HG03460 (cell line): ENCODE results near the gene NLGN1.
"Not testable (repeated sequence)": the region's sequence is repeated elsewhere in the genome, so short reads cannot be mapped to it uniquely, and the experiment has no call there.

Experiments
- ATAC-seq: cut with Tn5 transposase; IDR thresholded peaks from one replicate; pipeline ENCODE4 v1.9.1; 2021; ENCODE audit not compliant: unreplicated experiment

The NLGN1 gene

DNA sequence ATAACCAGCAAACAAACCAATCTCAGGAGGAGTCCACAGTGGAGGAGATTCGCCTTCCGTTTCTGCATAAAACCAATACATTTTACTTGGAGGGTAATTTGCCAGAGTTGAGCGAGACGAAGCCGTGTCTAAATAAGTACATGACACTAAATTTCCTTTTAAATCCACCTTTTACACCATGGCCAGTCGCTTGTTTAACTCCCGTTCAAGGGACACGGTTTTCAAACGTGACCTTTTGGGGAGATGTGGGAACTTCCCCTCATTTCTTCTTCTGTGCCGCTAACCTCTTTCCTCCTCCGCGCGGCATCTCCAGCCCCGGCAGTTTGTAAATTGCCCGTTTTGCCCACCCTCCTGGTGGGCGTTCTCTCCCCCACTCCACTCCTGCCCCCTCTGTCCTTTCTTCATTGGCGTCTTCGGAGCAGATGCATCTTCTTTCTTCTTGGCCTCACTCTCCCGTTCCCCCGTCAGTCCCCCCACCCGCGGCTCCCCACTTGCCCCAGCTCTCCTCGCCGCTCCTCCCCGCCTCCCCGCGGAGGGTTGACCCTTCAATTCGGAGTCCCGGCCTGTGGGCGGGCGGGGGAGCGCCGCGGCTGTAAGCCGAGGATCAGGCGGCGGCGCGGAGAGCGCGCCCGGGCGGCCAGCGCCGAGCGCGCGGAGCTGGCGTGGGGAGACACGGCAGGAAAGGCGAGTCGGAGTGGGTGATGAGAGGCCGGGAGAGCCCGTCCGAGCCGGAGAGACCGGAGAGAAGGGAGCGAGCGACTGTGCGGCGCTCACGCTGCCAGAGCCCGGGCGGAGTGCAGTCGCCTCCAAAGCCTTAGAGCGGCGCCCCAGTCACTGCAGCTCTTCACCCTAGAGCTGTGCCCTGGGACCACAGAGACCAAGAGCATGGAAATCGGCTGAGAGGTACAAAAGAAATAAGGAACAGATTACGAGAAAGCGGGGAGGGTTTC lies at the start of gene NLGN1:
Gene NLGN1, plus strand, starts transcription at position 584 of the 950 bp plus-strand sequence.
- no peak for ATAC-seq

- no peak for ATAC-seq
These were observed 45.7 kb upstream of the NLGN1 start for GRCh38 chr3:173351886-173352285.

GRCh38 chr3:173353137-173353536 lies 44.4 kb upstream of the NLGN1 start:
- not testable (repeated sequence) for ATAC-seq

DNA sequence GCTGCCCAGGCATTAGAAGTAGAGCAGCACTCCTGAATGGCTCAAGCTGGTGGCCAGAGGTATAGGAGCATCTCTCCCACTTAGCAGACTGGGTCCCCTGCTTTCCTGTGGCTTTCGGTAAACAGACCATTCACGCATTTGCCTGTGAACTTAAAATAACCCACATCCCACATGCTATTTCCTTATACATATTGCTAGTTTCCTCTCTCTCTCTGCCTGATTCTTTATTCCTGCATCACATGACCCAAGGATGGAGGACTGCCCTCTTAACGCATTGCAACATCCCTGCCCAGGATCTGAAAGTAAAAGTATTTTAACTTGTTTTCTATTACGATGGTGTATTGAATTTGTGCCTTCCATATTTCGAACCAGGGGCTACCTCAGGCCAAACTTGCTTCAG lies 43.4 kb upstream of the NLGN1 start:
- no peak for ATAC-seq

DNA sequence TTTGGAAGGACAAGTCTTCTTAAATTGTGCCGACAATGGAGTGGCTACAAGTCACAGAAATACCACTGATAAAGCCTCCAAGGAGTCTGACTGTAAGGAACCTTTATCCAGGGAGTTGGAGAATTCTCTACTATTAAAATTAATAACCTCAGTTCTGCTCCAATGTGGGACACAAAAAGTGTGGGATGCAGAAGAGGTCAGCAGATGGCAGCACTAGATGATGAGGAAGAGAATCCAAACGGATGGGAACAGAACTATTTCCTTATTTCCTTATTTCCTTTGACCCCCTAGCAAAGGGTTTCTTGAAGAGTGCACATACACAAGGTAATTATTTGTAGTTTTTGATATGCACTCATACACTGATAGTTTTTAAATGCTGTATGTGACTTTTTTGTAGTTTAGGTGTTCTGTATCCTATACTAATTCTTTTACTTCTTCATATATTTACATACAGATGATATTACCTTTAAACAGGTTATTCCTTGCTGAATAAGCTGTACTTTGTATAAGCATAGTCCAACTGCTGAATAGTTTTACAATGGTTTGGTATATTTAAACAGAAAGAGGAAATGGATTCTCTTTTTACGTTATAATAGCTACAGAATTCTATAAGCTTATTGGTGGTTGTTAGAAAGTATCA lies 25.6 kb upstream of the NLGN1 start:
- ATAC-seq: no peak

DNA sequence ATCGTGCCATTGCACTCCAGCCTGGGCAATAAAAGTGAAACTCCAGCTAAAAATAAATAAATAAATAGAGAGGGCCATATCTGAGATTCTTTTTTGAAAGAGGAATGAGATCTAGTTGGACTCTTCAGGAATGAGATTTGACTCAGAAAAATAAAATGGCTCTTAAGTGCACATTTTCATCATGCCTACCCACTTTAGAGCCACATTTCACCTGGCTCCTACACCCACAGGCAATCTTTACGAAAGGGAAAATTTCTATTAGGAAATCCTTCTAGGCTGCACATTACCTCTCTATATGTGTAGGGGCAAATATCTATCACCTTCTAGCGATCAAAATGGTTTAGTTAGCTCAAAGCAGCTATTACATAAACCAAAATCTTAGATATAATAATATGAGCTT lies 16.9 kb upstream of the NLGN1 start:
- ATAC-seq: no peak

DNA sequence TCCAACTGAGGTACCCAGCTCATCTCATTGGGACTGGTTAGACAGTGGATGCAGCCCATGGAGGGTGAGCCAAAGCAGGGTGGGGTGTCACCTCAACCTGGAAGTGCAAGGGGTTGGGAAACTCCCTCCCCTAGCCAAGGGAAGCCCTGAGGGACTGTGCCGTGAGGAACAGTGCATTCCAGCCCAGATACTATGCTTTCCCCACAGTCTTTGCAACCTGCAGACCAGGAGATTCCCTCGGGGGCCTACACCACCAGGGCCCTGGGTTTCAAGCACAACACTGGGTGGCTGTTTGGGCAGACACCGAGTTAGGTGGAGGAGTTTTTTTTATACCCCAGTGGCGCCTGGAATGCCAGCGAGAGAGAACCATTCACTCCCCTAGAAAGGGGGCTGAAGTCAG lies 15.6 kb upstream of the NLGN1 start:
- ATAC-seq: not testable (repeated sequence)

GRCh38 chr3:173395073-173395411 lies 2.5 kb upstream of the NLGN1 start:
- peak; percentile 33 for ATAC-seq

DNA sequence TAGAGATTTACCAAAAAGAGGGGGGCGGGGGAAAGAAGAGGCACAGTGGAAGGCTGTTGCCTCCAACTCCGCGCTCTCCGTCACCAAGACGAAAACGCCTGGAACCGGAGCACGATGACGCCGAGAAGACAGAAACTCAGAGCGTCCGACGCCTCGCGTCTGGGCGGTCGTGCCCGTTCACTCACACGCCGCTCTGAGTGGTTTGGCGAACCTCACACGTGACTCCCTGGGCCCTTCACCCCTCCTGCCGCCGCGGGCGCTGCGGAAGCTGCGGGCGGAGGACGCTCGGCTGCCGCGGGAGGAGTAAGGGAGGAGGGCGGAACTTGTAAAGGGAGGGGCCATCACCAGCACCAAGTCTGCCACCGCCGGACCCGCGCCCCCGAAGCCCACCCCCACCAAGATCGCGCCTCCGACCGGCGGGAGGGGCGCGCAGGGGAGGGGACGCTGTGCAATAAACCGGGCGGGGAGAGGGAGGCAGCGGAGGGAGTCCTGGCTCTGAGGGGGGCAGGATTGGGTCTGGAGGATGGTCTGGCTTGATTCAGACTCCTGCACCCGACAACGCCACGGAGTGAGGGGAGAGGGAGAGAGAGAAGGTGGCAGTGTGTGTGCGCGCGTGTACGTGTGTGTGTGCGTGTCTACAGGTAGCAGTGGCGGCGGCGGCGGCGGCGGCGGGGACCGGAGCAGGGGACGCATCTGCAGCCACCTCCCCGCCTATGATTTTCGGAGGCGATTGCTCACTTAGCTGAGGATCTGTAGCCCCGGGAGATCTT lies 1.9 kb upstream of the NLGN1 start:
- ATAC-seq: peak; percentile 91

DNA sequence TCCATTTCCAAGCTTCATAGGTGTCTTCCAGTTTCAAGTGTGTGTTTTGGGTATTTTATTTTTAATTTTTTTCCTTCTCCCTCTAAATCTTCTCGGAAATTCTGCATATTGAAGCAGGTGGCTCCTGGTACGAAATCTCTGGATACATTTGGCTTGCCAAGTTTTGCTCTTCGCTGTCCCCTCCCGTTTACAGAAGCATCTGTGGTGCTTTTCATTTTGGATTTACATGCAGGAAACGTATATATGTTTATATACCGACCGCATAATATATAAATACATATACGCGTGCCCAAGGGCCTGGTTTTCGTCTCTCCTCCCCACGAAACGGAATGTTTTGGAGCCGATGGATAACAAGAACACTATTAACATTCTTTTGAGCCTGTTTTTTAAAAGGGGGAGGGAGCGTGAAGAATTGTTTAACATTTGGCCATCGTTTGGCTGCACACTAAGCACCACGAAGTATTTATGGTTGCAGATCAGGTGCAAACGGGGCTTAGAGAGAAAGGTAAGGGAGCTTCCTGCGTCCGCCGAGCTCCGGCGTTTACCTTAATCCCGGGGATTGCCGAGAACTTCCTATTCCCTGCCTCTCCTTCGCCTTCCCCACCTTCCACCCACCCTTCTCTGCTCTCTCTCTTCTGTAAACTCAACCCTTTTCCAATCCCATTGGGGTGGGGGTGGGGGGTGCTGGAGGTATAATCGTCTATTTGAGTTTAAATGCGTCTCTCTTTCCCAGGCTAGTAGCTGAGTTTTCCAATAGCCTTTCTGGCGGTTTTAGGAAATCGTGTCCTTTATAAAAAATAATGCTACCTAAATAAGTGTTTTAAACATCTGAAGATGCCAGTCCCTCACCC lies 1.1 kb upstream of the NLGN1 start:
- no peak for ATAC-seq

GRCh38 chr3:173398111-173398479 lies 551 bp downstream of the NLGN1 start:
- no peak for ATAC-seq

GRCh38 chr3:173399044-173399443 lies 1.5 kb downstream of the NLGN1 start:
- ATAC-seq: no peak

GRCh38 chr3:173401369-173401768 lies 3.8 kb downstream of the NLGN1 start:
- ATAC-seq: no peak

GRCh38 chr3:173402656-173403055 lies 5.1 kb downstream of the NLGN1 start:
- no peak for ATAC-seq

GRCh38 chr3:173403376-173403775 lies 5.8 kb downstream of the NLGN1 start:
- no peak for ATAC-seq

GRCh38 chr3:173404156-173404555 lies 6.6 kb downstream of the NLGN1 start:
- no peak for ATAC-seq

GRCh38 chr3:173410436-173410835 lies 12.9 kb downstream of the NLGN1 start:
- no peak for ATAC-seq

DNA sequence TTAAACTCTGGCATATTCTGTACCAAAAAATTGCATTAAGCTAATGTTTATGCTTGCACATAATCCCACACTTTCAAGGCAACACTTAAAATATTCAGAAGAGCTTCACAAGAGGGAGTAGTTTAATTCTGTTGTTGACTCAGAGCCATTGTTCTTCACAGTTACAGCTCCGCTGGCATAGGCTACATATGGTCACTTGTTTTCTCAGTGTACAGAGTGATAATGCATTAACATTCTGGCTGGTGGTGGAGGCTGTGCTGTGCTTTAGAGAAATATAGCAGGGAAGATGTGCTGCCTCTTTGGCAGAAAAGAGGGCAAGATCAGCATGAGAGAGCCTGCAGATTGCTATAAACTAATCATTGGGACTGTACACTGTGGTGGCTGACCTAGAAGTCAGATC lies 13.3 kb downstream of the NLGN1 start:
- ATAC-seq: no peak

DNA sequence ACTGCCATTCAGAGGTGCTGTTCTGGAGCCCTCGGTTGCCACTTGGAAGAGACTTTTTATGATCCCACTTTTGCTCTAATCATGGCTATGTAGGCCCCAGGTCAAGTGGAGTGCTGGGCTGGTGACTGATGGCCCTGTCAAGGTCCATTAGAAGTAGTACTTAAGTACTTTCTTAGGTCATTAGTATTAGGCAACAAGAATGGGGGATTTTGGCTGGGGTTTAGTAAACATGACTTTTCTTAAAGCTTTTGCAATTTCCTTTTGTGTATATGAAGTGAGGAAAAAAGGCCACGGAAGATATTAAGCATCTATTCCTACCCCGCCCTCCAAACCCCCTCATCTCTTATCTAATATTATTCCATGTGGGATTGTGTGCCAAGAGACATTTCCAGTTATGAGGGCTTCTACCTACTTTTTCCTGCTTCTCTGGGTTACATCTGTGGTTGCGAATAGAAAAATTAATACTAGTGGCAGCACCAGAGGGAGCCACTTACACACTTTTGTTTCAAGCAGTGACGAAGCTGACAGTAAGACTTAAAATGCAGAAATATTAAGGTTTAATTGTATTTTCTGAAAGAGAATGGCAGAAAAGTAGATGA lies 13.9 kb downstream of the NLGN1 start:
- ATAC-seq: no peak

- no peak for ATAC-seq
These were observed 18.5 kb downstream of the NLGN1 start for GRCh38 chr3:173416070-173416469.
